Right atrium auricular region (tissue), 2 donors: Measurements from ENCODE around the gene CPB1. TPM values are rescaled to one million over a fixed set of nuclear protein-coding genes. Genes with fewer than 3 reads are reported as not detected.

Source experiments
- DNase-seq: peaks from one replicate; pipeline ENCODE4 v3.0.0-alpha.2; 2019; ENCODE audit warnings: low spot score
- H3K27ac ChIP-seq, 2 donors: fragments of 200-600 bp; sonication (generic); 1 replicate in 1 of 2; 2 replicates in 1 of 2; pipeline ENCODE4 v1.5.1; 2016 to 2019
- H3K27me3 ChIP-seq, 2 donors: fragments of 200-600 bp; sonication (generic); one replicate each; pipeline versions ENCODE4 v1.5.1 to v1.6.0; 2017 to 2019
- H3K36me3 ChIP-seq: fragments of 200-600 bp; sonication (generic); one replicate; pipeline ENCODE4 v1.5.1; 2016
- H3K4me1 ChIP-seq, 2 donors: fragments of 200-600 bp; sonication (generic); one replicate each; pipeline versions ENCODE4 v1.5.1 to v1.6.0; 2017 to 2019
- H3K4me3 ChIP-seq, 2 donors: fragments of 200-600 bp; sonication (generic); 1 replicate in 1 of 2; 2 replicates in 1 of 2; pipeline ENCODE4 v1.5.1; 2017 to 2019; ENCODE audit warnings: mild to moderate bottlenecking in 1 of 2, moderate library complexity in 1 of 2
- H3K9me3 ChIP-seq, 2 donors: fragments of 200-600 bp; sonication (generic); one replicate each; pipeline ENCODE4 v1.5.1; 2019
- total RNA-seq, 2 donors: library from RNA; depleted of rRNA; stranded (reverse); fragments of >200 nt; gene quantifications; one replicate each; pipeline ENCODE4 v1.1.0, GENCODE V29; 2016
- TF ChIP-seq, protein P1 (sequence below), 2 donors: fragments of 200-600 bp; sonication (generic); IDR thresholded peaks; one replicate each; pipeline ENCODE4 v1.5.1; 2019; ENCODE audit warnings: antibody characterized with exemption in 2 of 2

Gene CPB1
- total RNA-seq, 2 donors from 2014 or later, result 0.41 TPM; not detected in 1

DNA sequence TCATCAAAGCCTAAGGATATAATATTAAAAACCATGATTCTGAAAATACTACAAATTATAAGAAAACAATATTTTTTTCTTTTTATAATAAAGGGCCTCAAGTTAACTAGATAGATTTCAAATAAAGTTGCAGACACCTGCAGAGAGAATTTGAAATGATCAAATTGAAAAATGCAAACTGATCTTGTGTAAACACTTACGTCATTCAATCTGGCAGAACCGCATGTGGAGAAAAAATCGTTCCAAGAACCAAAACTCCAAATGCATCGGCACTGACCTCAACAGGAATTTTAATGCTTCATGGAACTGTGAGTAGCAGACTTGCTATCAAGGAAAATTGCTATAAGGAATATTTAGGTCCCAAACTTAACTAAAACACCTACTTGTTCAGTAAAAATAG is 54.7 kb downstream of the CPB1 start:
- TF ChIP-seq, protein P1, sequence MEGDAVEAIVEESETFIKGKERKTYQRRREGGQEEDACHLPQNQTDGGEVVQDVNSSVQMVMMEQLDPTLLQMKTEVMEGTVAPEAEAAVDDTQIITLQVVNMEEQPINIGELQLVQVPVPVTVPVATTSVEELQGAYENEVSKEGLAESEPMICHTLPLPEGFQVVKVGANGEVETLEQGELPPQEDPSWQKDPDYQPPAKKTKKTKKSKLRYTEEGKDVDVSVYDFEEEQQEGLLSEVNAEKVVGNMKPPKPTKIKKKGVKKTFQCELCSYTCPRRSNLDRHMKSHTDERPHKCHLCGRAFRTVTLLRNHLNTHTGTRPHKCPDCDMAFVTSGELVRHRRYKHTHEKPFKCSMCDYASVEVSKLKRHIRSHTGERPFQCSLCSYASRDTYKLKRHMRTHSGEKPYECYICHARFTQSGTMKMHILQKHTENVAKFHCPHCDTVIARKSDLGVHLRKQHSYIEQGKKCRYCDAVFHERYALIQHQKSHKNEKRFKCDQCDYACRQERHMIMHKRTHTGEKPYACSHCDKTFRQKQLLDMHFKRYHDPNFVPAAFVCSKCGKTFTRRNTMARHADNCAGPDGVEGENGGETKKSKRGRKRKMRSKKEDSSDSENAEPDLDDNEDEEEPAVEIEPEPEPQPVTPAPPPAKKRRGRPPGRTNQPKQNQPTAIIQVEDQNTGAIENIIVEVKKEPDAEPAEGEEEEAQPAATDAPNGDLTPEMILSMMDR (IDR thresholded peaks at IDR 0.05), result no peak
- no peak for DNase-seq
- no peak overlapping the region for H3K27ac ChIP-seq
- no peaks in the 10 kb centered on the region for H3K36me3 ChIP-seq
- no peaks in the 10 kb centered on the region for H3K4me1 ChIP-seq
- no peaks in the 10 kb centered on the region for H3K9me3 ChIP-seq
- no peak overlapping the region for H3K4me3 ChIP-seq
- H3K27me3 ChIP-seq, result no peaks in the 10 kb centered on the region

DNA sequence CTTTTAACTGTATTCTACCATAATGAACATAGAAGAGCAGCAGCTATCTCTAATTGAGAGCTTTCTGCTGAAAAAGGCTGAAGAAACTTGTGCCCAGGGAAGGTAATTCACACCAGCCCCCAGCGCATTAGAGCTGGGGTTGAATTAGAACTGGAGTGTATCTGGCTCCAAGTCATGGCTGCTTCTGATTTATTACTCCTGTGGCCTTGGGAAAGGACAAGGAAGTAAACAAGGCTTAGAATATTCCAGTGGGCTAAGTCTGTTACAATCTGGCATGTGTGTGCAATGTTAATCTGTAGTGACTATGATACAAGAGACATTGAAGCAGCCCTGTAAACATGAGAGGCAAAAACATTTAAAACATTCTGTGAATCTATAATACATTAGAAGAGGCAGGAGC is 55.6 kb downstream of the CPB1 start:
- no peak for DNase-seq
- no peaks in the 10 kb centered on the region for H3K27me3 ChIP-seq
- H3K36me3 ChIP-seq, result no peaks in the 10 kb centered on the region
- no peaks in the 10 kb centered on the region for H3K4me1 ChIP-seq
- TF ChIP-seq, protein P1 (IDR thresholded peaks at IDR 0.05), result no peak
- H3K27ac ChIP-seq, result no peak overlapping the region
- H3K4me3 ChIP-seq, result no peak overlapping the region
- no peaks in the 10 kb centered on the region for H3K9me3 ChIP-seq

DNA sequence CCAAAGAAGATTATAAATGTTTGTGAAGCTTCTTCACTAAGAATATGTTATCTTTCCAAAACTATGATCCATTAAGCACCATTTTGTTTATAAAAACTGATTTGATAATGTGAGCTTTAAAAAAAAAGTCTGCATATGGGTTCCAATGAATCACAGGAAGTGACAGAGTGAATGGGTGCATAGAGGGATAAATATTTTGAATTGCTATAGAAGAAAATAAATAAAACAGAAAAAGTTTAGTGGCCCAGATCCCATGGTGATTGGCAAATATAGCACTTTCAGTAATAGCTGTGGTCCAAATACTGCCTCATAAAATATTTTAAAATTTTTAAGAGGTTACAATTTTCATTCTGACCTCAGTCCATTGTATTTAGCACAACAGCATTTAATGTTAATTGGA is 56.6 kb downstream of the CPB1 start:
- no peak overlapping the region for H3K4me3 ChIP-seq
- no peaks in the 10 kb centered on the region for H3K9me3 ChIP-seq
- TF ChIP-seq, protein P1 (IDR thresholded peaks at IDR 0.05), result no peak
- no peaks in the 10 kb centered on the region for H3K36me3 ChIP-seq
- H3K27ac ChIP-seq, result no peak overlapping the region
- no peaks in the 10 kb centered on the region for H3K27me3 ChIP-seq
- no peak for DNase-seq
- H3K4me1 ChIP-seq, result no peaks in the 10 kb centered on the region

DNA sequence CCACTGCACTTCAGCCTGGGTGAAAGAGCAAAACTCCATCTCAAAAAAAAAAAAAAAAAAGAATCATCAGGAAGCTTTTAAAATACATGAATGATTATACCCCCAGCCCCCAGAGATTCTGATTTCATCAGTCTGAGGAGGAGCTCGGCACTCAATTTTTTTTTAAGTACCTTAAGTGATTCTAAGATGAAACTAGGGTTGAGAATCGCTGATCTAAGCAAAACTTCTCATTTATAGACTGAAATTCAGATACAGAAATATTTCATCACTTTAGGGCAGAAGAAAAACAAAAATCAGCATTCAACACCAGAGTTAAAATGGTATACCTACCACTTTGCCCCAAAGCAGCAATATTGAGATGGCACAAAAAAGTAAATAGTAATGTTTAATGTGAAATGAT is 62.2 kb downstream of the CPB1 start:
- H3K4me3 ChIP-seq, result no peak overlapping the region
- H3K27me3 ChIP-seq, result no peaks in the 10 kb centered on the region
- H3K36me3 ChIP-seq, result no peaks in the 10 kb centered on the region
- no peaks in the 10 kb centered on the region for H3K9me3 ChIP-seq
- TF ChIP-seq, protein P1 (IDR thresholded peaks at IDR 0.05), result no peak
- DNase-seq, result no peak
- H3K4me1 ChIP-seq, result no peaks in the 10 kb centered on the region
- H3K27ac ChIP-seq, result no peak overlapping the region

DNA sequence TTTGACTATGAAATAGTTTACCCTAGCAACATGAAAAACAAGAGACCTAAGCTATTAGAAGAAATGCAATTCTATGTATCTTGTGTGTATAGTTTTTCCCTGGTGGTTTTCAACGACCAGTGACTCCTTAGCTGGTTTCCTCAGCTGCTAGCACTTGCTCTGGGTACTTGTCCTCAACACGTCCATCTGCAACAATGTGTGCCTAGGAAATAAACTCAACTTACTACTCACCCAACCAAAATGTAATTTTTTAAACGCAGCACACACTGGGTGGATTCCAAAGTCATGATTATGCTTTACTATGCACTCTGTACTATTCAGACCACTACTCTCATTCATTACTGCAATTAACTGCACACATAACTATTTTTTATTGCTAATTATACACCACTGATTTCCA is 68.5 kb downstream of the CPB1 start:
- TF ChIP-seq, protein P1 (IDR thresholded peaks at IDR 0.05), result no peak
- Histone ChIP-seq H3K27me3 (no peaks in the 10 kb centered on the region), H3K4me3 (no peak overlapping the region), H3K27ac (no peak overlapping the region), H3K4me1 (no peaks in the 10 kb centered on the region), H3K9me3 (no peaks in the 10 kb centered on the region), H3K36me3 (no peaks in the 10 kb centered on the region)
- DNase-seq, result no peak

DNA sequence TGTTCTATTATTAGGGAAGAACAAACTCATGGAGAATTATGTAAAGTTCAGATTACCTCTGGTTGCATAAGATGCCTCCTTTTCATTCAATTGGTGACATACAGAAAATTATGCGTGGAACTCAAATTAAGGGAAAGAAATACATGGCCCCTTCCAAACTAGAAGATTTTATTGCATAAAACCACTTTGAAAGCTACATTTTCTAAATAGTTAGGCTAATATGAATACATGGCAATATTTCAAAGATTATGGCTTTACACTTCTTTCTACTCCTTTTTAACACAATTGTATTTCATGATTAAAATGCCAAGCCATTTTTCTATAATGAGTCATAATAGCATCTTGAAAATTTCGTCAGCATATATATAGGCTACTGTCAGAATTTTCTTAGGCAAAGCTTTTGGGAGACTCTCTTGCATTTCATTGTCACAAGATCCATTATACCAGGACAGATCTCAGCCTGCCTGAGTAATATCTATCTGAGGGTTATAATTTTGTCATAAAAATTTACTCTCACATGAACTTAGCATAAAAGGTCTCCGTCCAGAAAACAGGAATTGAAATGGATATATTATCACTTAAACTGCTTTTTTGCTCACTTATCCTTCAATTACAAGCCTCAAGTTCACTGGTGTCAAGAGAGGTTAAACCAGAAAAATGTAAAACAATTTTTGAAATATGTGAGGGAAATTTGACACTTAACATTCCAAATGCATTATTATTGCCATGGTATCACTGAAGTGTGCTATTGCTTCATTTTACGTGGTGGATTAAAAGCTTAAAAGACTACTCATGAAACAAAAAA is 74.6 kb downstream of the CPB1 start:
- Histone ChIP-seq H3K27ac (no peak overlapping the region), H3K9me3 (no peaks in the 10 kb centered on the region), H3K36me3 (no peaks in the 10 kb centered on the region), H3K4me1 (no peaks in the 10 kb centered on the region), H3K4me3 (no peak overlapping the region), H3K27me3 (no peaks in the 10 kb centered on the region)
- DNase-seq, result no peak
- TF ChIP-seq, protein P1 (IDR thresholded peaks at IDR 0.05), result no peak
